DND-41 (cell line): ENCODE data around the gene SLCO1B1.

Experiments used
- EZH2 ChIP-seq: IDR thresholded peaks from 3 replicates; pipeline ENCODE4 v1.6.1; 2012; ENCODE audit warnings: borderline replicate concordance, low read depth, mild to moderate bottlenecking, moderate library complexity, low read length, inconsistent platforms; ENCODE audit not compliant: severe bottlenecking
- TF ChIP-seq, protein P1 (sequence below): IDR thresholded peaks from 2 replicates; pipeline ENCODE4 v1.5.1; 2012; ENCODE audit warnings: borderline replicate concordance, low read length, moderate library complexity, mild to moderate bottlenecking; ENCODE audit not compliant: poor library complexity, severe bottlenecking; ENCODE audit errors: extremely low read depth

DNA sequence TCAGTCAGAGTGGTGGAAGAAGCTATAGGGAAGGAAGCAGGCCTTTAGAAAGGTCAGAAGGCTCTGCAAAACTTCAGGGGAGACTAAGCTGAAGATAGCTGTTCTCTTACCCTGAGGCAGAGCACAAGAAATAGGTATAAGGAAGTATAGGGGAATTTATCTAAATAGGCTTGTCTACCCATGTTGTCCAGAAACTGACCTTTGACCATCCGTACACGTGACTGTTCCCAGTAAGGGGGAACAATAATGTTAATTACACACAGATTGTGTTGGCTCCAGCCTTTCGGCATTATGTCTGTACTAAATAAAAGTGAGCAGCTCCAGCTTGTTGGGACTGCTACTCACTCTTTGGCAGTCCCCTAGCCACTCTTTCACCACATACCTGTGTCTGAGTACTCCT is 59.0 kb downstream of the SLCO1B1 start:
- TF ChIP-seq EZH2, result no peak
- TF ChIP-seq, protein P1, sequence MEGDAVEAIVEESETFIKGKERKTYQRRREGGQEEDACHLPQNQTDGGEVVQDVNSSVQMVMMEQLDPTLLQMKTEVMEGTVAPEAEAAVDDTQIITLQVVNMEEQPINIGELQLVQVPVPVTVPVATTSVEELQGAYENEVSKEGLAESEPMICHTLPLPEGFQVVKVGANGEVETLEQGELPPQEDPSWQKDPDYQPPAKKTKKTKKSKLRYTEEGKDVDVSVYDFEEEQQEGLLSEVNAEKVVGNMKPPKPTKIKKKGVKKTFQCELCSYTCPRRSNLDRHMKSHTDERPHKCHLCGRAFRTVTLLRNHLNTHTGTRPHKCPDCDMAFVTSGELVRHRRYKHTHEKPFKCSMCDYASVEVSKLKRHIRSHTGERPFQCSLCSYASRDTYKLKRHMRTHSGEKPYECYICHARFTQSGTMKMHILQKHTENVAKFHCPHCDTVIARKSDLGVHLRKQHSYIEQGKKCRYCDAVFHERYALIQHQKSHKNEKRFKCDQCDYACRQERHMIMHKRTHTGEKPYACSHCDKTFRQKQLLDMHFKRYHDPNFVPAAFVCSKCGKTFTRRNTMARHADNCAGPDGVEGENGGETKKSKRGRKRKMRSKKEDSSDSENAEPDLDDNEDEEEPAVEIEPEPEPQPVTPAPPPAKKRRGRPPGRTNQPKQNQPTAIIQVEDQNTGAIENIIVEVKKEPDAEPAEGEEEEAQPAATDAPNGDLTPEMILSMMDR, result no peak
